ENCODE data around the gene NEIL3. TPM values are rescaled to one million over a fixed set of nuclear protein-coding genes. Genes with fewer than 3 reads are reported as not detected.

Gene NEIL3
- total RNA-seq, 1 experiment from 2014 or later, result 6.3 TPM

GRCh38 chr4:177385576-177386277 is 76.1 kb downstream of the NEIL3 start:
- Histone ChIP-seq H3K9me3 (ENCODE audit: control insufficient read depth, low read depth, low read length) (no peaks in the 10 kb centered on the region), H3K79me1 (ENCODE audit: insufficient read depth, low read depth, low read length, poor library complexity, severe bottlenecking) (no peaks in the 10 kb centered on the region), H3K18ac (ENCODE audit: insufficient read length, low read depth, low read length) (no peak overlapping the region), H4K91ac (ENCODE audit: insufficient read length, low read depth, low read length) (no peak overlapping the region), H3K23me2 (ENCODE audit: insufficient read length, low read depth, low read length, poor library complexity, severe bottlenecking) (no peaks in the 10 kb centered on the region), H3K27ac (ENCODE audit: insufficient read length, low read depth, low read length) (no peak overlapping the region), H3T11ph (ENCODE audit: low read length) (no peak overlapping the region), H4K8ac (replicated peaks; ENCODE audit: insufficient read length, low read depth, low read length) (no peak overlapping the region), H2BK5ac (ENCODE audit: insufficient read length, low read length) (no peak overlapping the region), H2AFZ (ENCODE audit: low read length) (no peak overlapping the region), H3K4me2 (ENCODE audit: insufficient read depth, insufficient read length, low read length) (no peak overlapping the region), H3K9ac (ENCODE audit: extremely low read depth, insufficient read length, low read length) (no peak overlapping the region), H3K4ac (ENCODE audit: low read depth, low read length) (no peak overlapping the region), H4K20me1 (ENCODE audit: control insufficient read depth, insufficient read depth, insufficient read length) (no peaks in the 10 kb centered on the region), H2BK15ac (ENCODE audit: low read depth, low read length) (no peak overlapping the region), H3K23ac (ENCODE audit: insufficient read length, low read depth, low read length) (no peak overlapping the region), H2BK20ac (ENCODE audit: low read depth, low read length, poor library complexity, severe bottlenecking) (no peak overlapping the region), H3K27me3 (ENCODE audit: insufficient read depth, low read length) (no peaks in the 10 kb centered on the region), H2BK120ac (ENCODE audit: low read depth, low read length, poor library complexity, severe bottlenecking) (no peak overlapping the region), H3K56ac (ENCODE audit: insufficient read length, low read depth, low read length) (no peak overlapping the region), H2AK5ac (ENCODE audit: insufficient read length, low read length) (no peak overlapping the region), H2BK12ac (ENCODE audit: insufficient read length, low read depth, low read length) (no peak overlapping the region), H3K4me1 (ENCODE audit: insufficient read depth, low read length) (no peaks in the 10 kb centered on the region), H3K79me2 (ENCODE audit: insufficient read depth, low read length) (no peaks in the 10 kb centered on the region), H3K14ac (ENCODE audit: insufficient read depth, low read length) (no peak overlapping the region), H4K5ac (ENCODE audit: insufficient read length, low read depth, low read length) (no peak overlapping the region)
- Mint-ChIP-seq H3K9me3 (peaks cover 3 to 7% of the 10 kb centered on the region in 2 experiments; a peak in 2 of 5 replicates), H3K4me1 (no peaks in the 10 kb centered on the region), H3K27ac (no peak overlapping the region), H3K4me3 (no peak overlapping the region), H3K27me3 (ENCODE audit: low read depth) (no peaks in the 10 kb centered on the region; the same call in 1 of the 2 replicates), H3K36me3 (ENCODE audit: insufficient read depth in 1 of 3, low read depth in 3 of 3) (peaks cover 2 to 4% (median 3%) of the 10 kb centered on the region in 3 experiments; a peak in 5 of 7 replicates)
- no peak for DNase-seq
- TF ChIP-seq, protein P1, sequence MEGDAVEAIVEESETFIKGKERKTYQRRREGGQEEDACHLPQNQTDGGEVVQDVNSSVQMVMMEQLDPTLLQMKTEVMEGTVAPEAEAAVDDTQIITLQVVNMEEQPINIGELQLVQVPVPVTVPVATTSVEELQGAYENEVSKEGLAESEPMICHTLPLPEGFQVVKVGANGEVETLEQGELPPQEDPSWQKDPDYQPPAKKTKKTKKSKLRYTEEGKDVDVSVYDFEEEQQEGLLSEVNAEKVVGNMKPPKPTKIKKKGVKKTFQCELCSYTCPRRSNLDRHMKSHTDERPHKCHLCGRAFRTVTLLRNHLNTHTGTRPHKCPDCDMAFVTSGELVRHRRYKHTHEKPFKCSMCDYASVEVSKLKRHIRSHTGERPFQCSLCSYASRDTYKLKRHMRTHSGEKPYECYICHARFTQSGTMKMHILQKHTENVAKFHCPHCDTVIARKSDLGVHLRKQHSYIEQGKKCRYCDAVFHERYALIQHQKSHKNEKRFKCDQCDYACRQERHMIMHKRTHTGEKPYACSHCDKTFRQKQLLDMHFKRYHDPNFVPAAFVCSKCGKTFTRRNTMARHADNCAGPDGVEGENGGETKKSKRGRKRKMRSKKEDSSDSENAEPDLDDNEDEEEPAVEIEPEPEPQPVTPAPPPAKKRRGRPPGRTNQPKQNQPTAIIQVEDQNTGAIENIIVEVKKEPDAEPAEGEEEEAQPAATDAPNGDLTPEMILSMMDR (conservative IDR thresholded peaks at IDR 0.05), result no peak
- WGBS (ENCODE audit: extremely low coverage, insufficient read length, low lambda C conversion rate), result no CpG with 5 or more reads among the region's 2 CpGs

Data from H9 (cell line).